Measurements from ENCODE around the gene NPIPB12. TPM values are rescaled to one million over a fixed set of nuclear protein-coding genes. Genes with fewer than 3 reads are reported as not detected.
"Not testable (repeated sequence)": the region's sequence is repeated elsewhere in the genome, so short reads cannot be mapped to it uniquely, and the experiment has no call there.

Gene NPIPB12
- total RNA-seq, 1 donor from 2014 or later: 109 TPM

- H3K4me1 Mint-ChIP-seq; H3K9me3 Mint-ChIP-seq; H3K36me3 Mint-ChIP-seq; H3K27ac Mint-ChIP-seq; H3K4me3 Mint-ChIP-seq; H3K27me3 Mint-ChIP-seq (ENCODE audit: low read depth); DNase-seq (ENCODE audit: low spot score in 2 of 2, unreplicated experiment in 2 of 2): not testable (repeated sequence)
Measured at GRCh38 chr16:29453754-29454153, 52.5 kb downstream of the NPIPB12 start.

Other genes starting within 250 kb of the NPIPB12 start
- 2.8 to 2.9 TPM (median 2.8 TPM) in 3 replicates for gene NPIPB11, start 99.7 kb downstream of the NPIPB12 start, total RNA-seq
- gene BOLA2, start 52.1 kb downstream of the NPIPB12 start, total RNA-seq: 7.0 to 7.8 TPM (median 7.4 TPM) in 3 replicates
- gene SLX1B, start 51.9 kb downstream of the NPIPB12 start, total RNA-seq: 33.5 to 45.5 TPM (median 43.0 TPM) in 3 replicates
- gene SULT1A4, start 46.5 kb downstream of the NPIPB12 start, total RNA-seq: 2.0 to 3.2 TPM (median 2.6 TPM) in 3 replicates
- 0.38 to 0.63 TPM (median 0.57 TPM) in 3 replicates for gene SPN, start 156.8 kb upstream of the NPIPB12 start, total RNA-seq
- 326 to 330 TPM (median 328 TPM) in 3 replicates for gene QPRT, start 172.8 kb upstream of the NPIPB12 start, total RNA-seq
- not detected in 3 replicates for gene C16orf54, start 239.6 kb upstream of the NPIPB12 start, total RNA-seq